HG02678 (cell line): Measurements from ENCODE around the gene SIRPG.
"Not testable (repeated sequence)": the region's sequence is repeated elsewhere in the genome, so short reads cannot be mapped to it uniquely, and the experiment has no call there.

Source experiments
- ATAC-seq: cut with Tn5 transposase; IDR thresholded peaks from one replicate; pipeline ENCODE4 v1.9.1; 2021; ENCODE audit warnings: mild to moderate bottlenecking, moderate library complexity; ENCODE audit not compliant: unreplicated experiment

SIRPG gene

DNA sequence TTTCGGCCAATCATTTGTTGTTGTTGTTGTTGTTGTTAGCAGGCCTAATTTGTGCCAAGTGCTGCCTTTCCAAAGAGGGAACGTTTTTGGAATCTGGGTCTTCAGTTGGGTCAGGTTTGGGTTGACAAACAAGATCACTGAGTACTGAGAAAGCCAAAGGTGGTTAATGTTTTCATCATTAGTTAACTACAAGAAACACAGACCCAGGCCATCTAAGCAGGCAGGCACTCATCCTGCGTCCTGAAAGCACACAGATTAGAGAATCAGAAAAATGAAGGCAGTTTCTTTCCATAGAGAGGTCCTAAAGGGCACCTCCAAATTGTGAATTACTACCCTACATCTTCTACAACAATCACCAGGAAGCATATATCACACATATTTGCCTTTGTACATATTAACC, 15.1 kb upstream of the SIRPG start:
- no peak for ATAC-seq

- no peak for ATAC-seq
Measured at GRCh38 chr20:1671891-1672669, 14.5 kb upstream of the SIRPG start.

DNA sequence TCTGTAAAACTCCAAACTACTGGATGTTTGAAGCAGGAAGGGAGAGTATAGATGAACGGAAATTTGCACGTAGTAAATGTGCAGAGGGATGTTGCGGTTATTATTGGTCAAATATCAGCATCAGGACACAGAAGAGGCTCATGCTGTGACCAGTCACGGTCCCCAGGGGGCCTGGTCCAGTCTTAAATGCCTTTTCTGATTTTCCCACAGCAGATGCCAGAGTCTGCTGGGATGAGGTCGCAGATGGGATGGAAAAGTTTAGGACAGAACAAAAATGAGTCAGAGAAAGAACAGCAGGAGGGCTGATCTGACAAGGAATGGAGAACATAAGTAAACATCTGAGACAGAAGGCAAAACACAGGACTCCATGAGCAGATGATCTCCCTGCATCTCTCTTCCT, 11.7 kb upstream of the SIRPG start:
- no peak for ATAC-seq

DNA sequence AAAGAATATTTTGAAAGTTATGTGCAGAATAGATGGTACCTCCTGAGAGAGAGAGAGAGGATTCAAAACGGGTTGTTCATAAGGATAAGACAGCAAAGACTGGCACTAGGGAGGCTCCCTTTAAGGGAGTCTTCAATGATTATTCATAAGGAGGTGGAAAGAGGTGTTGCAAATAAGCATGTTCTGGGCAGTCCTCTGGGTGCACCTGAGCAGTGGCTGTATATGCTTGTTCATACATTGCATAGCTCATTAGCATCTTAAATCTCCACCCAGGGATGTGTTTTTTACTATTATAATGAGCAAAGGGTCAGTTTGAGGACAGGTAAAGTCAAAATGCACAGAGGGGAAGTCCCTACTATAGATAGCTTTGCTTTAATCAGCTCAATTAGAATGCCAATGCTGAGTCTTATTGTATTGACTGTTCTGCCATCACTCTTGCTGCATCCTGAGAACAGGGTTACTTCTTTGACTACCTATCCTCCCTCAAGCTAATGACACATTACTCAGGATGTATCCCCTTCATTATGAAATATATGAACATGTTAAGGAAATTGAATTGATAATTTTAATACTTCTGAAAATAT, 10.0 kb upstream of the SIRPG start:
- no peak for ATAC-seq

DNA sequence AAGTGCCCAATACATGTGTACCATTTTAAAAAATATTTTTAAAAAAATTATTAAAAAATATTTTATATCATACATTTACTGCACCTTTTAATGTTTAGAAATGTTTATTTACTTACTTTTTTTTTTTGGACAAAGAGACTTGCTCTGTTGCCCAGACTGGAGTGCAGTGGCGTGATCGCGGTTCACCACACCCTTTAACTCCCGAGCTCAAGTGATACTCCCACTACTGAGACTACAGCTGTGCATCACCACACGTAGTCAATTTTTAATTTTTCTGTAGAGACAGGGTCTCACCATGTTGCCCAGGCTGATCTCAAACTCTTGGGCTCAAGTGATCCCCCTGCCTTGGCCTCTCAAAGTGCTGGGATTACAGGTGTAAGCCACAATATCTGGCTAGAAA, 9.2 kb upstream of the SIRPG start:
- ATAC-seq = no peak

DNA sequence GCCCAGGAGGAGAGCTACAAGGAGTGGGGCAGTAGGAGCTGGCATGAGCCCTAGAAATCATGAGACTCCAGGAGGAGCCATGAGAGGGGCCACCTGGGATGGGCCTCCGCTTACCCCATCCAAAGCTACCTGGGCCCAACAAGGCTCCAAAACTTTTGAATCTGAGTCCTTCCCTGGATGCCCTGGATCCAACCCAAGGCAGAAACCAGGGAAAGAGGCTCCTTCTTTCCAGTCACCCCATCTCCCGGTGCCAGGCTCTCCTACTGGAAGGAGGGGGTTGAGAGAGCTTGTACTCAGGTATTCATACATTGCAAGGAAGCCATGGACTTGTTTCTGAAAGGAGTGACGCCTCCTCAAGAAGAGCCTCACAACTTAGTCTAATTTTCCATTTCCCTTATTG, 7.8 kb upstream of the SIRPG start:
- ATAC-seq = peak; percentile 6

DNA sequence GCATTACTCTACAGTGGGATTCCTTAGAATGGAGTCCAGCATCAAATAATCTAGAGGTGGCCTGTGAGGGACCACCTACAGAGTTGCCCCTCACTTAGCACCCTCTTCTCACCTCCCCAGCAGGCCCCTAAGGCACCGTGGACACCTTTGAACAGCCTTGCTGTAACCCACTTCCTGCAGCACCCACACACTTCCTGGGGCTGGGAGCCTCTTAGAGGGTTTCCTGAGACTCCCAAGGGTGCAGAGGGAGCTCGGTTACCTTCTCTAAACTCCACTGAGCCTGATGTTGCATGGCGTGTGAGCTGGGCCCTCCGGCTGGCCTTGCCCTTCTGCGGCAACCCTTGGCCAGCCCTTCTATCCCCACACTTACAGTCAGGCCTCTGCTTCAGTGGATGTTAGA, 7.3 kb upstream of the SIRPG start:
- peak; percentile 58 for ATAC-seq

DNA sequence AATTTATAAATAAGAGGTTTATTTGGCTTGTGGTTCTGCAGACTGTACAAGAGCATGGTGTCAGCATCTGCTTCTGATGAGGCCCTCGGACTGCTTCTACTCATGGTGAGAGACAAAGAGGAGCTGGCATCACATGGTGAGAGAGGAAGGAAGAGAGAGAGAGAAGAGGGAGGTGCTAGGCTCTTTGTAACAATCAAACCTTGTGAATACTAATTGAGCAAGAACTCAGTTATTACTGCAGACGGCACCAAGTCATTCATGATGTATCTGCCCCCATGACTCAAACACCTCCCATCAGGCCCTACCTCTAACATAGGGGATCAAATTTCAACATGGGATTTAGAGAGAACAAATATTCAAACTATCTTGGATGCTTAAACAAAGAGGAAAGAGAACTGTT, 6.3 kb upstream of the SIRPG start:
- no peak for ATAC-seq

DNA sequence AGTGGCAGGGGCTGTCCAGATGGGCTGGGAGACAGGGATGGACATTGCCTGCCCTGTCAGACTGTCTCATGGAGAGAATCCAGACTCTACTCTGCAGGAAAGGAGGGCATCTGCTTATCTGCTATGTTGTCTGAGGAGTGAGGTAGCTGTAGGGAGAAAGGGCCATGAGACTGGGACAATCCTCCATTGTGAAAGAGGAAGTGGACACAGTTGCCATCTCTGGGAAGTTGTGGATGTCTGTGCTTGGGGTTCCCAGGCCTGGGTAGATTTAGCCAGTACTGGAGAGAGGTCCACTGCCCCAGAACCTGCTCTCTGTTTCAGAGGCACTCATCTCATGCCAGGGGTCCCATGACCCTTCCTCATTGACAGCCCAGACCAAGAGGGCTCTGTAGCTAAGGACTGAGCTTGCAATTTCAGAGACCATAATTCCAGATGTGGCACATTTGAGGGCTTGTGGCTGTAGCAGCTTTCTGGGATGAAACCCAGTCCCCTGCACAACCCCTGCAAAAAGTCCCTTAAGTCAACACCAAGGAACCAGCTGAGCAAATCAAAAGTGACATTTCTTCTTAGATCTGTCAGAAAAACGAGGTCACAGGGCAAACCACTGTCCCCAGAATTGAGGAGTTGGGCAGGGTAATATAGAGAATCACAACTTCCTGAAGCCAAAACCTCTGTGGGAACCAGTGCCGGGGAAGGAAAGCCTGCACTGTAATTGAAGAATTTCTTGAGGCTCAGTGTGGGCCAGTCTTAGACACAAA, 4.1 kb upstream of the SIRPG start:
- ATAC-seq = no peak

DNA sequence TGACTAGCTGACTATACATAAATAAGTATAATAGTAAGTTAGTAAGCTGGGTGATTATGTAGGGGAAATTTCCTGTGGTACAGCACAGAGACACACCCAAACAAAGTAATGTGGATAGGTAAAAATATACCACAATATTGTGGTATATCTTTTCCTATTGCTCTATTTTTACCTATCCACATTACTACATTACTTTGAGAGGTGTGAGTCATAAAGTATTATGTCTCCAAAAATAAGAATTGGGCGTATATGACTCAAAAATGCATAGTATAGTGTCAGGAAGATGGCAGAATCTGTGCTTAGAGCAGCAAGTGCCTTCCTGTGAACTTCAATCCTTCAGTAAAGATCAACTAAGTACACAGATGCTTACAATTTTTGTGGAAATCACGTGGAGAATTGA, 2.7 kb upstream of the SIRPG start:
- ATAC-seq = no peak

GRCh38 chr20:1656844-1657243, 735 bp downstream of the SIRPG start:
- ATAC-seq = no peak

- no peak for ATAC-seq
Measured at GRCh38 chr20:1654996-1655395, 2.6 kb downstream of the SIRPG start.

GRCh38 chr20:1652960-1653359, 4.6 kb downstream of the SIRPG start:
- ATAC-seq = no peak

DNA sequence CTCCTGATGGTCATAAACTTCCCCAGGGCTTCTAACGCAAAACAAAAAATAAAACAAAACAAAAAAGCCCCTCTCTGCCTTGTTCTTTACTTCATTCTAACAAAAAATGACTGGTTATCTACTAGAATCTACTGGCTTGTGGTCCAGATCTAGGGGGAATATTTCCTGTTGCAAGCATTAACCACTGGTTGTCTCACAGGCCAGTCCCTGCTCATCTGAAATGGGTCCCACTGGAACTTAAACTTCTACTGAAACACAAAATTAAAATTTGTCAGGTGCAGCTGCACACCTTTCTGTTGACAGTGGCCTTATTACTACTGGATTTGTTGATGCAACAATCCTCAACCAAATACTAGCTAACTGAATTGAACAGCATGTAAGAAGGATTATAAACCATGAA, 5.5 kb downstream of the SIRPG start:
- ATAC-seq = no peak

- no peak for ATAC-seq
Measured at GRCh38 chr20:1651268-1652058, 6.1 kb downstream of the SIRPG start.

- ATAC-seq = no peak
Measured at GRCh38 chr20:1648101-1648500, 9.5 kb downstream of the SIRPG start.

DNA sequence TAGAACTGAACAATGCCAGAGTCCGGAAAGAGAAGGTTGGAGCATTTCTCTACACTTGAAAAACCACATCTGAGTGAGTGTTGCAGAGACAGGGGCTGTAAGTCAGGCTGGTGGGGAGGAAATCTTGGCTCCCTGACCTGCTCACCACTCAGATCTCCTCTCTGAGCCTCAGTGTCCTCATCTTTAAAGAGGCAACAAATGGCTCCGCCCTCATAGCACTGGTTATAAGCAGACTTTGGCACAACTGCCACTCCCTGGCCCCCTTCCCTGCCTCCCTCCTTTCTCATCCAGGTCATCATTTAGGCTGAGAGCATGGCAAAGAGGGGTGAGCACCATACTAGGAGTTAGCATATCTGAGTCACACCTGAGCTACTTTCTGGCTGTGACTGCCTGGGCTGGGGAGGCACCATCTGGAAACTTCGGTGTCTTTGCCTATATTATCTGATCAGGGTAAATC, 10.6 kb downstream of the SIRPG start:
- ATAC-seq = no peak

GRCh38 chr20:1644101-1644962, 13.2 kb downstream of the SIRPG start:
- no peak for ATAC-seq

DNA sequence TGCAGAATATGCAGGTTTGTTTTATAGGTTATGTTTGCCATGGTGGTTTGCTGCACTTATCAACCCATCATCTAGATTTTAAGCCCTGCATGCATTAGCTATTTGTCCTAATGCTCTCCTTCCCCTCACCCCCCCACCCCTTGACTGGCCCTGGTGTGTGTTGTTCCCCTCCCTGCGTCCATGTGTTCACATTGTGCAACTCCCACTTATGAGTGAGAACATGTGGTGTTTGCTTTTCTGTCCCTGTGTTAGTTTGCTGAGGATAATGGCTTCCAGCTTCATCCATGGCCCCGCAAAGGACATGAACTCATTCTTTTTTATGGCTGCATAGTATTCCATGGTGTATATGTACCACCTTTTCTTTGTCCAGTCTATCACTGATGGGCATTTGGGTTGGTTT, 18.9 kb downstream of the SIRPG start:
- ATAC-seq = not testable (repeated sequence)

DNA sequence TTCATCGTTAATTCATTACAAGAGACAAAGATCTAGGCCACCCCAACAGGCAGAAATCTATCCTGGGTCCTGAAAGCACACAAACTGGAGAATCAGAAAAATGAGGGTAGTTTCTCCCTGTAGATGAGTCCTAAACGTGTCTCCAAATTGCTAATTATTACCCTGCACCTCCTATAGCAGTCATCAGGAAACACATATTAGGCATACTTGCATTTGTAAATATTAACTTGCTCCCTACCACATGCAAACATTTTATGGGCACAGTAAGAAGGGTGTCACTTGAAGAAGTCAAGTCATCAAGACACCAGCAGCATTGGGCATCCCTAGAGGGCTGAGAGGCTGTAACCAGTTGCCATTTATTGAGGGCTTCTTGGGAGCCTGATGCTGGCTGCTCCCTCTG, 19.8 kb downstream of the SIRPG start:
- no peak for ATAC-seq
